ENCODE results near the gene SALL4. TPM values are rescaled to one million over a fixed set of nuclear protein-coding genes. Genes with fewer than 3 reads are reported as not detected.
"Not testable (repeated sequence)": the region's sequence is repeated elsewhere in the genome, so short reads cannot be mapped to it uniquely, and the experiment has no call there.

The SALL4 gene
- total and polyA plus RNA-seq, 11 donors = 0.04 to 0.22 (median 0.07) TPM; not detected in 5

GRCh38 chr20:51830538-51830937 lies 28.2 kb upstream of the SALL4 start:
- H3K27me3 ChIP-seq = peaks cover 0 to 4% (median 0%) of the 10 kb centered on the region in 9 donors
- DNase-seq (no peak), ATAC-seq (no peak)
- no peak overlapping the region for H3K4me3 ChIP-seq
- H3K4me1 ChIP-seq = no peaks in the 10 kb centered on the region
- intact Hi-C loops (cut with DNase I) = no loop called here
- H3K27ac ChIP-seq = no peak overlapping the region
- H3K9me3 ChIP-seq = no peaks in the 10 kb centered on the region
- no peaks in the 10 kb centered on the region for H3K36me3 ChIP-seq
- TF ChIP-seq CTCF (IDR thresholded peaks at IDR 0.05) = no peak
- TF ChIP-seq POLR2A (IDR thresholded peaks at IDR 0.05) = no peak
- WGBS, 4 donors = 83 to 89% (median 86%) methylated on average over 7 of the region's 7 CpGs

GRCh38 chr20:51828762-51829161 lies 26.4 kb upstream of the SALL4 start:
- H3K36me3 ChIP-seq = no peaks in the 10 kb centered on the region
- no peaks in the 10 kb centered on the region for H3K4me1 ChIP-seq
- H3K27me3 ChIP-seq = peaks cover 0 to 4% (median 0%) of the 10 kb centered on the region in 9 donors
- H3K27ac ChIP-seq = no peak overlapping the region
- no peak for DNase-seq
- no peak for TF ChIP-seq CTCF (IDR thresholded peaks at IDR 0.05)
- no peak for TF ChIP-seq POLR2A (IDR thresholded peaks at IDR 0.05)
- intact Hi-C loops (cut with DNase I) = no loop called here
- no peak for ATAC-seq
- no peaks in the 10 kb centered on the region for H3K9me3 ChIP-seq
- H3K4me3 ChIP-seq = no peak overlapping the region
- WGBS, 4 donors = 34 to 40% (median 37%) methylated on average over 7 of the region's 7 CpGs

GRCh38 chr20:51826372-51826771 lies 24.1 kb upstream of the SALL4 start:
- DNase-seq (no peak), ATAC-seq (no peak)
- intact Hi-C loops (cut with DNase I) = no loop called here
- Histone ChIP-seq H3K4me3 (no peak overlapping the region), H3K36me3 (no peaks in the 10 kb centered on the region), H3K9me3 (no peaks in the 10 kb centered on the region), H3K27ac (no peak overlapping the region), H3K4me1 (no peaks in the 10 kb centered on the region), H3K27me3 (peaks cover 0 to 4% (median 0%) of the 10 kb centered on the region in 9 donors)
- TF ChIP-seq POLR2A (IDR thresholded peaks at IDR 0.05) (no peak), CTCF (IDR thresholded peaks at IDR 0.05) (no peak)
- WGBS, 4 donors = 88 to 92% (median 90%) methylated on average over 8 of the region's 8 CpGs

- 53 to 93% (median 71%) methylated on average over 1 of the region's 1 CpG for WGBS, 4 donors
- TF ChIP-seq CTCF (IDR thresholded peaks at IDR 0.05) (no peak), POLR2A (IDR thresholded peaks at IDR 0.05) (no peak)
- no peaks in the 10 kb centered on the region for H3K27me3 ChIP-seq
- no peak overlapping the region for H3K27ac ChIP-seq
- H3K9me3 ChIP-seq = no peaks in the 10 kb centered on the region
- ATAC-seq = no peak
- no peaks in the 10 kb centered on the region for H3K36me3 ChIP-seq
- H3K4me3 ChIP-seq = no peak overlapping the region
- no peak for DNase-seq
- H3K4me1 ChIP-seq = no peaks in the 10 kb centered on the region
- intact Hi-C loops (cut with DNase I) = loop anchor here in 1 of 10 donors (10.0 kb wide), 1 partner anchor 246 kb away; no protein-coding TSS in a partner anchor
Measured at GRCh38 chr20:51818479-51819008, 16.2 kb upstream of the SALL4 start.

- intact Hi-C loops (cut with DNase I) = loop anchor here in 1 of 10 donors (10.0 kb wide), 1 partner anchor 248 kb away; no protein-coding TSS in a partner anchor
- WGBS, 4 donors = 86 to 90% (median 87%) methylated on average over 8 of the region's 8 CpGs
Measured at GRCh38 chr20:51816856-51817255, 14.5 kb upstream of the SALL4 start.

More at GRCh38 chr20:51816856-51817255, 14.5 kb upstream of the SALL4 start:
- not testable (repeated sequence) for H3K27me3 ChIP-seq, H3K27ac ChIP-seq, H3K4me1 ChIP-seq, ATAC-seq, DNase-seq, H3K9me3 ChIP-seq, H3K4me3 ChIP-seq, H3K36me3 ChIP-seq

Measured in heart left ventricle (tissue), 16 donors.